Measurements from ENCODE around the gene TBX1.

The TBX1 gene

DNA sequence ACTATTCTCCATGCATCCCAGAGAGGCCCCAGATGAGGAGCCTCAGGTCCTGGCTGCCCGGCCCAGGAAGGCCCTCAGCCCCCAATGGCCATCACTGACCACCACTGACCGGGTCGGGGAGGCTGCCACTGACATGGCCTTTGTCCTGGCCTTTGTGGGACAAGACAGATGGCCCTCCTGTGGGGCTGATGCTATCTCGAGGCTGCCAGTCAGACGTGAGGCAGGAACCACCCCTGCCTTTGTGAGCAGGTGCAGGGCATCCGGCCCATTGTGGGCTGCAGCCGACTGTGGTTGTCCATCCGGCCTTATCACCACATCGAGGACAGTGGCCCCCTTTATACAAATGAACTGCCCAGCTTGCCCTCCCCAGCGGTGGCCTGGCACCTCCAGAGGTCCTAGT is 31.7 kb upstream of the TBX1 start:
- TF ChIP-seq, protein P1, sequence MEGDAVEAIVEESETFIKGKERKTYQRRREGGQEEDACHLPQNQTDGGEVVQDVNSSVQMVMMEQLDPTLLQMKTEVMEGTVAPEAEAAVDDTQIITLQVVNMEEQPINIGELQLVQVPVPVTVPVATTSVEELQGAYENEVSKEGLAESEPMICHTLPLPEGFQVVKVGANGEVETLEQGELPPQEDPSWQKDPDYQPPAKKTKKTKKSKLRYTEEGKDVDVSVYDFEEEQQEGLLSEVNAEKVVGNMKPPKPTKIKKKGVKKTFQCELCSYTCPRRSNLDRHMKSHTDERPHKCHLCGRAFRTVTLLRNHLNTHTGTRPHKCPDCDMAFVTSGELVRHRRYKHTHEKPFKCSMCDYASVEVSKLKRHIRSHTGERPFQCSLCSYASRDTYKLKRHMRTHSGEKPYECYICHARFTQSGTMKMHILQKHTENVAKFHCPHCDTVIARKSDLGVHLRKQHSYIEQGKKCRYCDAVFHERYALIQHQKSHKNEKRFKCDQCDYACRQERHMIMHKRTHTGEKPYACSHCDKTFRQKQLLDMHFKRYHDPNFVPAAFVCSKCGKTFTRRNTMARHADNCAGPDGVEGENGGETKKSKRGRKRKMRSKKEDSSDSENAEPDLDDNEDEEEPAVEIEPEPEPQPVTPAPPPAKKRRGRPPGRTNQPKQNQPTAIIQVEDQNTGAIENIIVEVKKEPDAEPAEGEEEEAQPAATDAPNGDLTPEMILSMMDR (IDR thresholded peaks at IDR 0.05; ENCODE audit: control insufficient read depth, insufficient read depth, low read depth, low read length, missing control alignments), result no peak
- no peak for DNase-seq (ENCODE audit: low read depth)
- H3K4me3 ChIP-seq (ENCODE audit: control insufficient read depth, low read depth, low read length), result no peak overlapping the region

DNA sequence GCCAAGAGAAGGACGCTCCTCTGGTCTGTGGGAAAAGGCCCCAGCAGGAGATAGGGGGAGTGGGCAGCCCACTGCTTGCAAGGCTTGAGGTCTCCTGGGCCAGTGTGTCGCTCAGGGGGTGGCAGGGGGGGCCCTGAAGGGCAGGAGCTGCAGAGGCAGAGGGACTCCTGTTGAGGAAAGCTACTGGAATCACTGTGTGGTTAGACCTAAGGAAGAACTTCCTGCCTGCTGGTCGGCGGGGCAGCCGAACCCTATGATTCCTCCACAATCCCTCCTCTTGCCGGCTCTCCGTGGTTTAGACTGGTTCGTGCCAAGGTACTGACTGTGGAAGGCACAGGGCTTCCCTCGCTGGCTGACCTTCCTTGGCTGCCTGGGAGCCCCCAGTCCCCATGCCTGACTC is 31.1 kb upstream of the TBX1 start:
- TF ChIP-seq, protein P1 (IDR thresholded peaks at IDR 0.05; ENCODE audit: control insufficient read depth, insufficient read depth, low read depth, low read length, missing control alignments), result no peak
- no peak for DNase-seq (ENCODE audit: low read depth)
- no peak overlapping the region for H3K4me3 ChIP-seq (ENCODE audit: control insufficient read depth, low read depth, low read length)

DNA sequence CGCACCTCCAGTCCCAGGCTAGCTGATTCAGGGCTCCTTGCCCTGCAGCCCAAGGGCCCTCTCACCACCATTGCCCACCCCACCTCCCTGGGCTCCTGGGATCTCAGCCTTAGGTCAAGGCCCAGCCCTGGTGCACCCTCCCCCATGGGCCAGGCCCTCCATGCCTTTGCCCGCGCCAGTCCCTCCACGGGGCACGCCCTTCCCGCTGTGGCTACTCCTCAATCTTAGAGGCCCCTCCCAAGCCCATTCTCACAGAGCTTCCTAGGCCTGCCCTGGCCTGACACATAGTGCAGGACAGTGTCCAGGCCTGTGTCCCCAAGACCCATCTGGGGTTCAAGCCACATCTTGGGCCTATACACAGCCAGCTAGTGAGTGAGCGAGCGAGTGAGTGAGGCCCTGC is 30.4 kb upstream of the TBX1 start:
- no peak for DNase-seq (ENCODE audit: low read depth)
- TF ChIP-seq, protein P1 (IDR thresholded peaks at IDR 0.05; ENCODE audit: control insufficient read depth, insufficient read depth, low read depth, low read length, missing control alignments), result no peak
- H3K4me3 ChIP-seq (ENCODE audit: control insufficient read depth, low read depth, low read length), result no peak overlapping the region

DNA sequence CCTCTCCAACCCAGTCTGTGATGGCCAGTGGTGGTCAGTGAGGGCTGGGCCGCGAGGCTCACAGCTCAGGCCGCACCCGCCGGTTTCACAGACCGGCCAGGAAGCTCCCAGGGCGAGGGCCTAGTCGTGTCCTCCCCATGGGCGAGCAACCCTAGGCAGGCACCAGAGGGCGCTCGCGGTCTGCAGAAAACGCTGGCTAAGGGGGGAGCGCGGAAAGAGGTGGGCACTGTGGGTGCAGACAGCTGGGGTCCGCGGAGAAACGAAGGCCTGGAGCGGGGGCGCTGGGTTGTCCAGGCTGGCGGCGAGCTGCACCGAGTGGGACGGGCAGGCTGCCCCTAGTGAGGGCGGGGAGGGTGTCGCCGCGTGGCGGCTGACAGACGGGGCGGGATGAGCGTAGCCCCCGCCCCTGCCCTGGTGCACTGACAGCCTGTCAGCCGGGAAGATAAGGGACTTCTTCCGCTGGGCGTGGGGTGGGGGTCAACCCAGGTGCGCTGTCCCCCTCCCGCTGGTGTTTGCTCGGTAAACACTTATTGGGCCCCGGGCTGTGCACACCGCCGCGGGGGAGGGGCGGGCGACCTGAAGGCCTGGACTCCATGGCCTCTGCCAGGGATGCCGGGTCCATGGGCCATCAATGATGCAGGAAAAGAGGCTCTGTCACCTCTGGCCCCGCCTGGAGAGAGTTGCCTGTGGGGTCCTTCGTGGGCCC is 29.8 kb upstream of the TBX1 start:
- DNase-seq (ENCODE audit: low read depth), result peak; percentile 21
- TF ChIP-seq, protein P1 (IDR thresholded peaks at IDR 0.05; ENCODE audit: control insufficient read depth, insufficient read depth, low read depth, low read length, missing control alignments), result peak; percentile 96

DNA sequence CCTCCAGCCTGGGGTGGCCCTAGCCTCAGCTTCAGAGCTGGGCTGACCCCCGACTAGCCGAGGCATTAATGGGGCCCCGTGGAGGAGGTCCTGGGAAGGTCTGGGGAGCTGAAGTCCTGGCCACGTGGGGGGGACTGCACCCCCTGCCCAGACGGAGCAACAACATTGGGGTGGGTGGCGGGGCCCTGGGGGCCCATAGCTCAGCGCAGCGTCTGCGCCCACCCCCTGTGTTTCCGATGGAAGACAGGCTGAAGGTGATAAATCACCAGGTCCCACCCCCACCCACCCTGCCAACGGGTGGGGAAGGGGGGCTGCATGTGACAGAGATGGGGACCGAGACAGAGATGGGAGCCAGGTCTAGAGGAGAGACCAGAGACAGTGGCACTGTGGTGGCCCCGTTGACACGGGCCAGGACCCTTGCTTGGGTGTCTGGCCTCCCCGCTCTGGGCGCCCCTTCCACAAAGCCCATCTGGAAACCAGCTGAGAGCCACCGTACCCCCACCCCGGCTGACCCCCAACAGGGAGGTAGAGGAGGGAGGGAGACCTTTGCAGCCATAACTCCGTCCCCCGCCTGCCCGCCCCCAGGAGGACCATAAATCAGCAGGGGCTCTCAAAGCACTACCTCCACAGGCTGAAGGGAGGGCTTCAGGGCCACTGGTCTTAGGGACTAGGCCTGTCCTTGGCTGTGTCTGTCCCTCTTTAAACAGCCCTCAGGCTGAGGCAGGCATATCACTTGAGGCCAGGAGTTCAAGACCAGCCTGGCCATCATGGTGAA is 29.0 kb upstream of the TBX1 start:
- TF ChIP-seq, protein P1 (IDR thresholded peaks at IDR 0.05; ENCODE audit: control insufficient read depth, insufficient read depth, low read depth, low read length, missing control alignments), result no peak
- H3K4me3 ChIP-seq (ENCODE audit: control insufficient read depth, low read depth, low read length), result no peak overlapping the region
- no peak for DNase-seq (ENCODE audit: low read depth)

More for the DNA sequence above, 29.8 kb upstream of the TBX1 start:
- H3K4me3 ChIP-seq (ENCODE audit: control insufficient read depth, low read depth, low read length), result peak overlapping the region; percentile 38

DNA sequence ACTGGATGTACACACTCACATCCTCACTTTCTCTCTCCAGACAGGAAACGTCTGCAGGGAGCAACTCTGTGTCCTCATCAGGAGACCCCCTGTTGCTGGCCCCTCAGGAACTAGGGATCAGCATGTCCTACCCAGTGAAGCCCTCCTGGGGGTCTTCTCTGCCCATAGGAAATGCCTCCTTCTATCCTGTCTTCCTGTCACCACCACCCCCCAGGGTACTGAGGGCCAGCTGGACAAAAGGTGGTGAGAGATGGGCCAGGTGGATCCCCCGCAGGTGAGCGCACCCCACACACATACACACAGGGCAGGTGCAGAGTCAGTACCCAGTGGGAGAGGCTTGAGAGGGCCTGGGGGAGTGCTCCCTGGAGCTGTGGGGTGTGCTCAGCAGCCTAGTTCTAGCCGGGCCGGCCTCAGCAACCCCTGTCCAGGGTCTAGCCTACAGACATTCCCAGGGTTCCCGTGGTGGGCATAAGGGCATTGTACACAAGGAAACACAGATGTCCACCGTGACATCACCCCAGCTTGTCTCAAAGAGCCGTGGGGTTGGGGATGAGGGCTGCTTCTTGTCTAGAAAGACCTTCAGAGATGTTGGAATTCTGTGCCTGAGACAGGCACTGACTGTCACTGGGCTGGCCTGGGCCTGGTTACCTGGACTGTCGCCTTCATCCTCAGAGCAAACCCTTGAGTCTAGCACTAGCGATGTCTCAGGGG is 28.0 kb upstream of the TBX1 start:
- no peak for DNase-seq (ENCODE audit: low read depth)
- H3K4me3 ChIP-seq (ENCODE audit: control insufficient read depth, low read depth, low read length), result no peak overlapping the region
- TF ChIP-seq, protein P1 (IDR thresholded peaks at IDR 0.05; ENCODE audit: control insufficient read depth, insufficient read depth, low read depth, low read length, missing control alignments), result no peak

All from AG09309 (cell line).